Left lung (tissue), 10 donors: ENCODE measurements around the gene CASP3. TPM values are rescaled to one million over a fixed set of nuclear protein-coding genes. Genes with fewer than 3 reads are reported as not detected.
"Not testable (repeated sequence)": the region's sequence is repeated elsewhere in the genome, so short reads cannot be mapped to it uniquely, and the experiment has no call there.

Experiments
- ATAC-seq: fragments of 200-7000 bp; cut with Tn5 transposase; one replicate; pipeline ENCODE4 v1.9.1; 2020; ENCODE audit warnings: moderate library complexity
- DNase-seq, 4 donors: peaks; one replicate each; pipeline ENCODE4 v3.0.0-alpha.2; 2013 to 2020
- H3K27ac ChIP-seq, 2 donors: fragments of 200-600 bp; sonication (generic) in 1 of 2; one replicate each; pipeline versions ENCODE4 v1.5.0 to v1.8.0; 2020 to 2021
- H3K27me3 ChIP-seq, 2 donors: fragments of 200-600 bp; sonication (generic) in 1 of 2; one replicate each; pipeline versions ENCODE4 v1.5.0 to v1.8.0; 2020 to 2021
- H3K36me3 ChIP-seq, 2 donors: fragments of 200-600 bp; sonication (generic) in 1 of 2; one replicate each; pipeline versions ENCODE4 v1.5.0 to v1.8.0; 2020 to 2021
- H3K4me1 ChIP-seq, 2 donors: fragments of 200-600 bp; one replicate each; pipeline ENCODE4 v1.8.0; 2021
- H3K4me3 ChIP-seq, 2 donors: fragments of 200-600 bp; sonication (generic) in 1 of 2; one replicate each; pipeline versions ENCODE4 v1.5.0 to v1.8.0; 2020 to 2021; ENCODE audit warnings: mild to moderate bottlenecking in 1 of 2
- H3K9me3 ChIP-seq, 2 donors: fragments of 200-600 bp; sonication (generic) in 1 of 2; one replicate each; pipeline versions ENCODE4 v1.5.0 to v1.8.0; 2020 to 2021
- intact Hi-C, 2 donors: fragments of 100-400 bp; cut with DNase I; formaldehyde crosslinking; loops; one replicate each; pipeline versions ENCODE4 v1.11.2 to v1.14.2; 2022
- polyA plus RNA-seq, 6 donors: library from polyadenylated mRNA; unstranded; fragments of 120-200 nt; gene quantifications; one replicate each; pipeline ENCODE4 v1.2.1, GENCODE V29; 2013; ENCODE audit not compliant: insufficient read length in 6 of 6
- total RNA-seq, 2 donors: library from RNA; stranded (reverse); fragmentation: NEBNext Ultra II Directional; extraction: Animal tissue kit (Norgen Biotek cat#: 25700); gene quantifications; one replicate each; pipeline ENCODE4 v1.2.1, GENCODE V29; 2021
- TF ChIP-seq, protein P1 (sequence below), 2 donors: fragments of 200-600 bp; sonication (generic) in 1 of 2; IDR thresholded peaks; one replicate each; pipeline versions ENCODE4 v1.5.0 to v1.8.0; 2021; ENCODE audit warnings: antibody characterized with exemption in 2 of 2
- donor health status: DM: no; HTN: yes; CAD: no.
- donor health status: DM: no; HTN: no; CAD: no.

The CASP3 gene
- total and polyA plus RNA-seq, 8 donors, result 19.1 to 37.9 (median 35.0) TPM

DNA sequence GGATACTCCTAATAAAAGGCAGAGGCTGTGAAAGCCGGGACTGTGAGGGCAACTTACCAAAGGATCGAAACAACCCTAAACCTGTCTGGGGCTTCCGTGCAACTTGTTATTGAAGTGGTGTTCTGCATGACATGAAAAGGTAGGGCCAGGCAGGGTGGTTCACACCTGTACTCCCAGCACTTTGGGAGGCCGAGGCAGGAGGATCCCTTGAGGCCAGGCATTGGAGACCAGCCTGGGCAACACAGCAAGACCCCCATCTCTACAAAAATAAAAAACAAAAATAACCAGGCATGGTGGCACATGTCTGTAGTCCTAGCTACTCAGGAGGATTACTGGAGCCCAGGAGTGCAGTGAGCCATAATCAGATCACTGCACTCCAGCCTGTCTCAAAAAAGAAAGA is 12.3 kb downstream of the CASP3 start:
- ATAC-seq, result no peak

DNA sequence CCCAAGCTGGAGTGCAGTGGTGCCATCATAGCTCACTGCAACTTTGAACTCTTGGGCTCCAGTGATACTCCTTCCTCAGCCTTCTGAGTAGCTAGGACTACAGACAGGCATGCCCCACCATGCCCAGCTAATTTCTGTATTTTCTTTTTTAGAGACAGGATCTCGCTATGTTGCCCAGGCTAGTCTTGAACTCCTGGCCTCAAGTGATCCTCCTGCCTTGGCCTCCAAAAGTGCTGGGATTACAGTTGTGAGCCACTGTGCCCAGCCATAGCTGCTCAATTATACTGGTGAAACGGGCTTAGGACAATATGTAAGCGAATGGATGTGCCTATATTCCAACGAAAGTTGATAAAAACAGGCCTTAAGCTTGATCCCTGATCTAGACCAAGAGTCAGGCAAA is 13.1 kb downstream of the CASP3 start:
- Histone ChIP-seq H3K4me1 (no peaks in the 10 kb centered on the region), H3K36me3 (peaks cover 0 to 73% of the 10 kb centered on the region in 2 donors), H3K27ac (no peak overlapping the region), H3K27me3 (no peaks in the 10 kb centered on the region), H3K4me3 (no peak overlapping the region), H3K9me3 (no peaks in the 10 kb centered on the region)
- no peak for DNase-seq
- TF ChIP-seq, protein P1, sequence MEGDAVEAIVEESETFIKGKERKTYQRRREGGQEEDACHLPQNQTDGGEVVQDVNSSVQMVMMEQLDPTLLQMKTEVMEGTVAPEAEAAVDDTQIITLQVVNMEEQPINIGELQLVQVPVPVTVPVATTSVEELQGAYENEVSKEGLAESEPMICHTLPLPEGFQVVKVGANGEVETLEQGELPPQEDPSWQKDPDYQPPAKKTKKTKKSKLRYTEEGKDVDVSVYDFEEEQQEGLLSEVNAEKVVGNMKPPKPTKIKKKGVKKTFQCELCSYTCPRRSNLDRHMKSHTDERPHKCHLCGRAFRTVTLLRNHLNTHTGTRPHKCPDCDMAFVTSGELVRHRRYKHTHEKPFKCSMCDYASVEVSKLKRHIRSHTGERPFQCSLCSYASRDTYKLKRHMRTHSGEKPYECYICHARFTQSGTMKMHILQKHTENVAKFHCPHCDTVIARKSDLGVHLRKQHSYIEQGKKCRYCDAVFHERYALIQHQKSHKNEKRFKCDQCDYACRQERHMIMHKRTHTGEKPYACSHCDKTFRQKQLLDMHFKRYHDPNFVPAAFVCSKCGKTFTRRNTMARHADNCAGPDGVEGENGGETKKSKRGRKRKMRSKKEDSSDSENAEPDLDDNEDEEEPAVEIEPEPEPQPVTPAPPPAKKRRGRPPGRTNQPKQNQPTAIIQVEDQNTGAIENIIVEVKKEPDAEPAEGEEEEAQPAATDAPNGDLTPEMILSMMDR (IDR thresholded peaks at IDR 0.05), result no peak
- no peak for ATAC-seq
- intact Hi-C loops, result no loop called here

More for the DNA sequence above, 12.3 kb downstream of the CASP3 start:
- no peak overlapping the region for H3K4me3 ChIP-seq
- no peaks in the 10 kb centered on the region for H3K27me3 ChIP-seq
- DNase-seq, result no peak
- no peaks in the 10 kb centered on the region for H3K4me1 ChIP-seq
- H3K9me3 ChIP-seq, result no peaks in the 10 kb centered on the region
- H3K36me3 ChIP-seq, result peaks cover 0 to 66% of the 10 kb centered on the region in 2 donors
- intact Hi-C loops, result no loop called here
- TF ChIP-seq, protein P1 (IDR thresholded peaks at IDR 0.05), result no peak
- H3K27ac ChIP-seq, result no peak overlapping the region

DNA sequence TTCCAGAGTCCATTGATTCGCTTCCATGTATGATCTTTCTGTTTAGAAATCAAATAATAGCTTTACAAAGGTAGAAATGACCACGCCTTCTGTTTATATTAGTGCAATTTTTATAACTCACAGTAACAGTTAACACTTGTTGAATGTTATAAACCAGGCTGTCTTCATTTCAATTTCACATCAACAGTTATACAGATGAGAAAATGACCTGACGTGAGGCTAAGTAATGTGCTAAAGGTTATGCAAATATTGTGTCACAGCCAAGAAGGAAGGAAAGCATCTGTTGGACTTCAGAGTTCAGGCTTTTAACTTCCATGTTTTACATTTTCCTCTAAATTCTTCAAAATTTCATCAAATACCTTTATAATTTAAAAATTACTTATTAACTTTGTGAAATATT is 13.9 kb downstream of the CASP3 start:
- no peaks in the 10 kb centered on the region for H3K4me1 ChIP-seq
- H3K4me3 ChIP-seq, result no peak overlapping the region
- H3K27me3 ChIP-seq, result no peaks in the 10 kb centered on the region
- H3K9me3 ChIP-seq, result no peaks in the 10 kb centered on the region
- DNase-seq (no peak), ATAC-seq (no peak)
- intact Hi-C loops, result no loop called here
- peaks cover 0 to 81% of the 10 kb centered on the region in 2 donors for H3K36me3 ChIP-seq
- TF ChIP-seq, protein P1 (IDR thresholded peaks at IDR 0.05), result no peak
- H3K27ac ChIP-seq, result no peak overlapping the region

DNA sequence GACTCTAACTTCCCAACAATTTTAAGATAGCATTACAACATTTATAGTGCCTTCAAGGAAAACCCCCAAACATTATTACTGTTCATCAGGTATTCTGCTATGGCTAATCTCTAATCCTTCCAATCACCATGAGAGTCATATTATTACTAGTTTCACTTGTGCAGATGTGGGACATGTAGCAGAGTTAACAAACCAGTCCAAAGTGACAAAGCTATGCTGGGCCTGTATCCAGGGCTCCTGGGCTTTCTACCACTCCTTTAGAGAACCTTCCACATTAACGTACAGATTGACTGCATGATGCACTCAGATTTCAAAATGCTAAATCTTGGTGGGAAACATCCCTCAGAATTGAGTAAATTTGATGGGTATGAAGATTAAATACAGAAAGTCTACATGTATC is 16.4 kb downstream of the CASP3 start:
- TF ChIP-seq, protein P1 (IDR thresholded peaks at IDR 0.05), result no peak

DNA sequence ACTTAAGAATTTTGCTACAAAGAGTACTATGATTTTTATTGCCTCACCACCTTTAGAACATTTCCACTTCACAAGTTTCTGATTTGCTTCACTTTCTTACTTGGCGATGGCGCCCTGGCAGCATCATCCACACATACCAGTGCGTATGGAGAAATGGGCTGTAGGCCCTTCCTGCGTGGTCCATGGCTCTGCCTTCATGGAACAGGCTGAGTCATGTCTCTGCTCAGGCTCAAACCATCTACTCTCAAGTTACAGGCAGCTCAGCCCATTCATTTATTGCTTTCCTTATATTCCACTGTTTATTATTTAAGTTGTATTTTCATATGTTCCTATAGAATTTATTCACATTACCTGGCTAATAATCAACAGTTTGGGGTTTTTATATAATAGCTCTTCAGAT is 21.1 kb downstream of the CASP3 start:
- peaks cover 0 to 69% of the 10 kb centered on the region in 2 donors for H3K36me3 ChIP-seq
- peaks cover 0 to 4% of the 10 kb centered on the region in 2 donors for H3K4me1 ChIP-seq
- DNase-seq (no peak), ATAC-seq (no peak)
- TF ChIP-seq, protein P1 (IDR thresholded peaks at IDR 0.05), result no peak
- H3K4me3 ChIP-seq, result no peak overlapping the region
- intact Hi-C loops, result no loop called here
- H3K27ac ChIP-seq, result no peak overlapping the region
- H3K9me3 ChIP-seq, result no peaks in the 10 kb centered on the region
- H3K27me3 ChIP-seq, result no peaks in the 10 kb centered on the region

More for the DNA sequence above, 16.4 kb downstream of the CASP3 start:
- Histone ChIP-seq H3K27me3 (no peaks in the 10 kb centered on the region), H3K4me3 (no peak overlapping the region), H3K9me3 (no peaks in the 10 kb centered on the region), H3K36me3 (peaks cover 0 to 96% of the 10 kb centered on the region in 2 donors), H3K27ac (no peak overlapping the region), H3K4me1 (no peaks in the 10 kb centered on the region)
- ATAC-seq, result no peak
- no peak for DNase-seq
- intact Hi-C loops, result no loop called here

DNA sequence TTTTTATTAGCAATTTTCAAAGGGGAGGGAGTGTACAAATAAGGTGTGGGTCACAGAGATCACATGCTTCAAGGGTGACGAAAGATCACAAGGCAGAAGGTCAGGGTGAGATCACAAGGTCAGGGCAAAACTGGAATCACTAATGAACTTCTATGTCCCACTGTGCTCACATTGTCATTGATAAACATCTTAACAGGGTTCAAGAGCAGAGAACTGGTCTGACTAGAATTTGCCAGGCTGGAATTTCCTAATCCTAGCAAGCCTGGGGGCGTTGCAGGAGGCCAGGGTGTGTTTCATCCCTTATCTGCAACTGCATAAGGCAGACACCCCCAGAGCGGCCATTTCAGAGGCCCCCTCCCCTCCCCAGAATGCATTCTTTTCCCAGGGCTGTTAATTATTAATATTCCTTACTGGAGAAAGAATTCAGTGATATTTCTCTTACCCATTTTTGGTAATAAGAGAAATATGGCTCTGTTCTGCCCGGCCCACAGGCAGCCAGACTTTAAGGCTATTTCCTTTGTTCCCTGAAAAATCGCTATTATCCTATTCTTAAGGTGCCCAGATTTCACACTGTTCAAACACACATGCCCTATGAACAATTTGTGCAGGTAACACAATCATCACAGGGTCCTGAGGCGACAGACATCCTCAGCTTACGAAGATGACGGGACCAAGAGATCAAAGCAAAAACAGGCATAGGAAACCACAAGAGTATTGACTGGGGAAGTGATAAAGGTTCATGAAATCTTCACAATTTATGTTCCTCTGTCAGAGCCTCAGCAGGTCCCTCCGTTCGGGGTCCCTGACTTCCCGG is 23.3 kb downstream of the CASP3 start:
- ATAC-seq, H3K4me1 ChIP-seq, H3K9me3 ChIP-seq, H3K27ac ChIP-seq, H3K27me3 ChIP-seq, intact Hi-C loops, H3K4me3 ChIP-seq: not testable (repeated sequence)
- peaks cover 0 to 50% of the 10 kb centered on the region in 2 donors for H3K36me3 ChIP-seq
- peak in 1 of 4 donors; percentile 37 for DNase-seq
